Neural progenitor cell (in vitro differentiated cells): ENCODE measurements around the gene IL10RB.

Source experiments
- CTCF ChIP-seq: fragments of 200-600 bp; sonication (generic); IDR thresholded peaks from 2 replicates; pipeline ENCODE4 v1.5.1; 2017; ENCODE audit warnings: antibody characterized with exemption, mild to moderate bottlenecking
- EZH2phosphoT487 ChIP-seq: fragments of 200-600 bp; sonication (generic); IDR thresholded peaks from 2 replicates; pipeline ENCODE4 v1.6.1; 2017; ENCODE audit warnings: antibody characterized with exemption

- no peak for TF ChIP-seq CTCF
- no peak for TF ChIP-seq EZH2phosphoT487
Observed at GRCh38 chr21:33256019-33256418, 10.1 kb upstream of the IL10RB start.
